Loucy (cell line): ENCODE data around the gene BCL2.

Experiments used
- EZH2phosphoT487 ChIP-seq: fragments of 200-600 bp; IDR thresholded peaks from 2 replicates; pipeline ENCODE4 v1.6.1; 2018; ENCODE audit warnings: antibody characterized with exemption, mild to moderate bottlenecking, moderate library complexity, borderline replicate concordance
- TF ChIP-seq, protein P1 (sequence below): fragments of 200-600 bp; sonication (generic); conservative IDR thresholded peaks from 2 replicates; pipeline ENCODE4 v1.5.1; 2014; ENCODE audit warnings: mild to moderate bottlenecking, antibody characterized with exemption, low read length

DNA sequence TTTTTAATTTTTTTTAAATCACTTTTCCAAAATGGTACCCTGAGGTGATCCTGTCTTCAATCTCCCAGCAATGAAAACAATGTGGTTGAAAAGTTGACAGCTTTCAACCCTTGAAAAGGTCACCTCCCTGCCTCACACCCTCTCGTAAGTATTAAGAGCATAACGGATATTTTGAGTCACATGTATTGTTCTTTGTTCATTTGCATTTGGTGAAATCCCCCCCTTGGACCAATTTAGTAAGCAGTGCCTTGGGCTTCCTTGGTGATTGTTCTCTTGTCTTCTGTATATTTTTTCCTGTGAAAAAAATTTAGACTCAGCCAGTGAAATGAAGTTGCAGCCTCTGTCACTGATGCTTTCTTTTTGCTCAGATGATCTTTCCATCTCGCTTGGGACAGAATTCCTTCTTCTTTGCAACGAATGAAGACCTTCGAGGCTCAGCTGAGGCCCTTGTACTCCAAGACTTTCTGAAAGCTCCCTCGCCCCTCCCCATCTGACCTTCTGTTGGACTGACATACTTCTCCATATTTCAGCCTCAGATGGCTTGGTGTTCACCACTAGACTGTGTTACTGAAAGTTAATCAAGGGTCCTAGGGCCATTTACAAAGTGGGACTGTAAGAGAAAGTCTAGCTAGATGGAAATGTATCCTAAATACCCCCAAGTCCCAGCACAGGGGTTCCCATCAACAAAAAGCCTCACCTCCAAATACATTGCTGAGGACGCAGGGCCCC is 158.4 kb downstream of the BCL2 start:
- TF ChIP-seq, protein P1, sequence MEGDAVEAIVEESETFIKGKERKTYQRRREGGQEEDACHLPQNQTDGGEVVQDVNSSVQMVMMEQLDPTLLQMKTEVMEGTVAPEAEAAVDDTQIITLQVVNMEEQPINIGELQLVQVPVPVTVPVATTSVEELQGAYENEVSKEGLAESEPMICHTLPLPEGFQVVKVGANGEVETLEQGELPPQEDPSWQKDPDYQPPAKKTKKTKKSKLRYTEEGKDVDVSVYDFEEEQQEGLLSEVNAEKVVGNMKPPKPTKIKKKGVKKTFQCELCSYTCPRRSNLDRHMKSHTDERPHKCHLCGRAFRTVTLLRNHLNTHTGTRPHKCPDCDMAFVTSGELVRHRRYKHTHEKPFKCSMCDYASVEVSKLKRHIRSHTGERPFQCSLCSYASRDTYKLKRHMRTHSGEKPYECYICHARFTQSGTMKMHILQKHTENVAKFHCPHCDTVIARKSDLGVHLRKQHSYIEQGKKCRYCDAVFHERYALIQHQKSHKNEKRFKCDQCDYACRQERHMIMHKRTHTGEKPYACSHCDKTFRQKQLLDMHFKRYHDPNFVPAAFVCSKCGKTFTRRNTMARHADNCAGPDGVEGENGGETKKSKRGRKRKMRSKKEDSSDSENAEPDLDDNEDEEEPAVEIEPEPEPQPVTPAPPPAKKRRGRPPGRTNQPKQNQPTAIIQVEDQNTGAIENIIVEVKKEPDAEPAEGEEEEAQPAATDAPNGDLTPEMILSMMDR: no peak
- no peak for TF ChIP-seq EZH2phosphoT487
